BLaER1 treated with 17β-estradiol and CSF1 and Interleukin-3, amounts not matched to agents 10 nM and 100 nM (cell line): Measurements from ENCODE around the gene TSPAN3.
A peak's percentile ranks its signal among the peaks of the same experiment; 100 is the strongest.

ENCODE experiments used
- H3K27ac ChIP-seq, 11 experiments: shearing (Covaris generic); formaldehyde crosslinking; 2 replicates each; pipeline ENCODE4 v1.8.1; 2022
- H3K27me3 ChIP-seq, 11 experiments: shearing (Covaris generic); formaldehyde crosslinking; 2 replicates each; pipeline ENCODE4 v1.8.1; 2022
- H3K36me3 ChIP-seq, 11 experiments: shearing (Covaris generic); formaldehyde crosslinking; 2 replicates each; pipeline ENCODE4 v1.8.1; 2022
- H3K4me1 ChIP-seq, 10 experiments: shearing (Covaris generic); formaldehyde crosslinking; 2 replicates each; pipeline ENCODE4 v1.8.1; 2022
- H3K4me2 ChIP-seq, 11 experiments: shearing (Covaris generic); formaldehyde crosslinking; 2 replicates each; pipeline ENCODE4 v1.8.1; 2022
- H3K4me3 ChIP-seq, 10 experiments: shearing (Covaris generic); formaldehyde crosslinking; 2 replicates each; pipeline ENCODE4 v1.8.1; 2022
- H3K9ac ChIP-seq, 11 experiments: shearing (Covaris generic); formaldehyde crosslinking; 2 replicates each; pipeline ENCODE4 v1.8.1; 2022
- H3K9me3 ChIP-seq, 11 experiments: shearing (Covaris generic); formaldehyde crosslinking; replicated peaks in 1 of 11; 2 replicates each; pipeline ENCODE4 v1.8.1; 2022
- H4K20me1 ChIP-seq, 11 experiments: shearing (Covaris generic); formaldehyde crosslinking; 2 replicates each; pipeline ENCODE4 v1.8.1; 2022
- Cebpa-rat ChIP-seq, 11 experiments: shearing (Covaris generic); IDR thresholded peaks; 2 replicates each; pipeline ENCODE4 v1.8.1; 2022

The TSPAN3 gene

GRCh38 chr15:77093436-77093835, 22.5 kb upstream of the TSPAN3 start:
- H3K27me3 ChIP-seq: no peaks in the 10 kb centered on the region
- no peaks in the 10 kb centered on the region for H4K20me1 ChIP-seq
- no peaks in the 10 kb centered on the region for H3K36me3 ChIP-seq
- TF ChIP-seq Cebpa-rat (IDR thresholded peaks at IDR 0.05): no peak
- no peak overlapping the region for H3K4me2 ChIP-seq
- H3K9ac ChIP-seq: no peak overlapping the region
- no peaks in the 10 kb centered on the region for H3K9me3 ChIP-seq
- H3K4me1 ChIP-seq: peaks cover 0 to 12% (median 7%) of the 10 kb centered on the region in 10 experiments; a peak in 14 of 20 replicates
- no peak overlapping the region for H3K4me3 ChIP-seq
- no peak overlapping the region for H3K27ac ChIP-seq

GRCh38 chr15:77091097-77091496, 20.2 kb upstream of the TSPAN3 start:
- Histone ChIP-seq H4K20me1 (no peaks in the 10 kb centered on the region), H3K9ac (no peak overlapping the region), H3K27me3 (no peaks in the 10 kb centered on the region), H3K4me3 (no peak overlapping the region), H3K27ac (no peak overlapping the region), H3K36me3 (no peaks in the 10 kb centered on the region), H3K9me3 (no peaks in the 10 kb centered on the region), H3K4me1 (no peaks in the 10 kb centered on the region), H3K4me2 (no peak overlapping the region)
- TF ChIP-seq Cebpa-rat (IDR thresholded peaks at IDR 0.05): no peak

- Histone ChIP-seq H3K27me3 (no peaks in the 10 kb centered on the region), H3K4me1 (peaks cover 25 to 39% (median 35%) of the 10 kb centered on the region in 10 experiments), H3K9ac (no peak overlapping the region), H3K4me3 (no peak overlapping the region), H3K9me3 (no peaks in the 10 kb centered on the region), H4K20me1 (no peaks in the 10 kb centered on the region), H3K4me2 (no peak overlapping the region), H3K27ac (no peak overlapping the region), H3K36me3 (no peaks in the 10 kb centered on the region)
- TF ChIP-seq Cebpa-rat (IDR thresholded peaks at IDR 0.05): no peak
These were observed 16.3 kb upstream of the TSPAN3 start for GRCh38 chr15:77087213-77087612.

GRCh38 chr15:77085297-77085696, 14.4 kb upstream of the TSPAN3 start:
- Histone ChIP-seq H3K27me3 (no peaks in the 10 kb centered on the region), H3K4me3 (no peak overlapping the region), H3K4me1 (peaks cover 27 to 46% (median 41%) of the 10 kb centered on the region in 10 experiments), H3K9ac (no peak overlapping the region), H4K20me1 (no peaks in the 10 kb centered on the region), H3K4me2 (peak overlapping the region in 9 of 11 experiments; percentile 16 to 95 (median 72); a peak in 12 of 22 replicates), H3K9me3 (no peaks in the 10 kb centered on the region), H3K27ac (peak overlapping the region in 3 of 11 experiments; percentile 12 to 51 (median 50); a peak in 1 of 22 replicates), H3K36me3 (no peaks in the 10 kb centered on the region)
- no peak for TF ChIP-seq Cebpa-rat (IDR thresholded peaks at IDR 0.05)

GRCh38 chr15:77084436-77084835, 13.5 kb upstream of the TSPAN3 start:
- Histone ChIP-seq H3K27me3 (no peaks in the 10 kb centered on the region), H3K4me3 (peak overlapping the region in 1 of 10 experiments; percentile 50; a peak in 1 of 20 replicates), H3K27ac (peak overlapping the region in 9 of 11 experiments; percentile 29 to 74 (median 51); a peak in 16 of 22 replicates), H3K9me3 (no peaks in the 10 kb centered on the region), H3K36me3 (no peaks in the 10 kb centered on the region), H3K4me1 (peaks cover 27 to 46% (median 41%) of the 10 kb centered on the region in 10 experiments), H3K4me2 (peak overlapping the region; percentile 55 to 95 (median 71)), H3K9ac (peak overlapping the region in 2 of 11 experiments; percentile 33 to 47; a peak in 2 of 22 replicates), H4K20me1 (no peaks in the 10 kb centered on the region)
- no peak for TF ChIP-seq Cebpa-rat (IDR thresholded peaks at IDR 0.05)

- Histone ChIP-seq H3K9me3 (no peaks in the 10 kb centered on the region), H3K4me1 (peaks cover 27 to 52% (median 41%) of the 10 kb centered on the region in 10 experiments), H3K4me2 (peak overlapping the region; percentile 55 to 95 (median 71)), H3K36me3 (no peaks in the 10 kb centered on the region), H3K27ac (peak overlapping the region in 9 of 11 experiments; percentile 29 to 74 (median 51); a peak in 16 of 22 replicates), H3K9ac (peak overlapping the region in 7 of 11 experiments; percentile 1 to 57 (median 33); a peak in 8 of 22 replicates), H3K27me3 (no peaks in the 10 kb centered on the region), H4K20me1 (no peaks in the 10 kb centered on the region), H3K4me3 (peak overlapping the region in 8 of 10 experiments; percentile 25 to 50 (median 34); a peak in 11 of 20 replicates)
- TF ChIP-seq Cebpa-rat (IDR thresholded peaks at IDR 0.05): no peak
These were observed 12.7 kb upstream of the TSPAN3 start for GRCh38 chr15:77083381-77084160.

GRCh38 chr15:77081971-77082370, 11.1 kb upstream of the TSPAN3 start:
- TF ChIP-seq Cebpa-rat (IDR thresholded peaks at IDR 0.05): no peak
- no peaks in the 10 kb centered on the region for H3K36me3 ChIP-seq

GRCh38 chr15:77076323-77076915, 5.5 kb upstream of the TSPAN3 start:
- no peak overlapping the region for H3K4me3 ChIP-seq
- no peaks in the 10 kb centered on the region for H4K20me1 ChIP-seq
- H3K27ac ChIP-seq: no peak overlapping the region
- no peak overlapping the region for H3K4me2 ChIP-seq
- no peaks in the 10 kb centered on the region for H3K27me3 ChIP-seq
- peaks cover 0 to 9% (median under 1%) of the 10 kb centered on the region in 10 experiments; a peak in 7 of 20 replicates for H3K4me1 ChIP-seq
- H3K9me3 ChIP-seq: no peaks in the 10 kb centered on the region
- H3K9ac ChIP-seq: no peak overlapping the region
- TF ChIP-seq Cebpa-rat (IDR thresholded peaks at IDR 0.05): no peak
- H3K36me3 ChIP-seq: no peaks in the 10 kb centered on the region

More at GRCh38 chr15:77081971-77082370, 11.1 kb upstream of the TSPAN3 start:
- no peaks in the 10 kb centered on the region for H3K27me3 ChIP-seq
- peaks cover 27 to 54% (median 41%) of the 10 kb centered on the region in 10 experiments for H3K4me1 ChIP-seq
- no peaks in the 10 kb centered on the region for H4K20me1 ChIP-seq
- peak overlapping the region in 8 of 11 experiments; percentile 0 to 67 (median 41); a peak in 10 of 22 replicates for H3K4me2 ChIP-seq
- H3K27ac ChIP-seq: peak overlapping the region in 5 of 11 experiments; percentile 19 to 46 (median 27); a peak in 4 of 22 replicates
- no peak overlapping the region for H3K9ac ChIP-seq
- H3K4me3 ChIP-seq: no peak overlapping the region
- no peaks in the 10 kb centered on the region for H3K9me3 ChIP-seq

GRCh38 chr15:77075528-77075927, 4.6 kb upstream of the TSPAN3 start:
- Histone ChIP-seq H3K36me3 (no peaks in the 10 kb centered on the region), H3K9ac (no peak overlapping the region), H3K9me3 (no peaks in the 10 kb centered on the region), H3K4me2 (no peak overlapping the region), H3K27ac (no peak overlapping the region), H3K27me3 (no peaks in the 10 kb centered on the region), H3K4me3 (no peak overlapping the region), H3K4me1 (peaks cover 0 to 12% (median 4%) of the 10 kb centered on the region in 10 experiments; a peak in 7 of 20 replicates), H4K20me1 (peaks cover 0 to 2% (median under 1%) of the 10 kb centered on the region in 11 experiments; a peak in 6 of 22 replicates)
- no peak for TF ChIP-seq Cebpa-rat (IDR thresholded peaks at IDR 0.05)
